GM21515 (cell line): ENCODE results near the gene TMEM255A.

Experiments used
- ATAC-seq: cut with Tn5 transposase; IDR thresholded peaks from one replicate; pipeline ENCODE4 v1.9.1; 2021; ENCODE audit not compliant: unreplicated experiment

The TMEM255A gene

DNA sequence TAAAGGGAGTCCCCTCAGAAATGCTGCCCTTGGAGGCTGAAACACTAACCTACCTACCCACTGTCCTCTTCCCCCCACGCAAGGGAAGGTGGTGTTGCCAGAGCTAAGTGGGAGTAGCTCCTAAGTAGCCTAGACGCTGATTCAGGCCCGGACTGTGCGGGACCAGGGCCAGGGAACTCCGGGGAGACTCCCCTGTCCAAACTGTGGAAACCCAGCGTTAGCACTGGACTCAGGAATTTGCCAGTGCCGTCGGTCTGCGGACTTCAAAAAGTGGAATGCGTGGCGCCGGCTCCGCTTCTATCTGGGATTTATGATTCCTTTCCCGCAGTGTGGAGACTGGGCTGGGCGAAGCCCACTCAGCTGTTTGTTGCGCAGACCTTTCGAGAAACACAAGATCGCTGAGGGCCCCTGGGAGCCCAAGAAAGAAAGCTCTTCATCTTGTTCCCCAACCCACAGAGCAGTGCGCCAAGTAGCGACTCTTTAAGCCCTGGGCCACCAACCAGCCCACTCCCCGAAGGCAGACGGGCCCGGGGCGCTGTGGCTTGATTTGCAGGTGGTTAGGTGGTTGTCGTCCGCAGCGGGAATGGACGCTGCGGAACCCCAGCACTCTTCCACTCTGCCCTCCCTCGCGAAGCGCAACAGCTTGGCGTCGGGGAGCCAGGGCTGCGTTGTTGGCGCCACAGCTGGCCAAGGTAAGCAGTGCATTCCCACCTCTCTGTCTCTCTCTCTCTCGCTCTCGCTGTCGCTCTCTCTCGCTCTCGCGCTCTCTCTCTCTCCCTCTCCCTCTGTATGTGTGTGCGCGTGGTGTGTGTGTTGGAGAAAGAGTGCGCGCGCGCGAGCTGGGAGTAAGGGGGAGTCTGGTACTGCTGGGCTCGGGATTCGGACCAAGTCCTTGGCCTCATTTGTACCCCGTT, 2.0 kb downstream of the TMEM255A start:
- peak; percentile 97 for ATAC-seq

DNA sequence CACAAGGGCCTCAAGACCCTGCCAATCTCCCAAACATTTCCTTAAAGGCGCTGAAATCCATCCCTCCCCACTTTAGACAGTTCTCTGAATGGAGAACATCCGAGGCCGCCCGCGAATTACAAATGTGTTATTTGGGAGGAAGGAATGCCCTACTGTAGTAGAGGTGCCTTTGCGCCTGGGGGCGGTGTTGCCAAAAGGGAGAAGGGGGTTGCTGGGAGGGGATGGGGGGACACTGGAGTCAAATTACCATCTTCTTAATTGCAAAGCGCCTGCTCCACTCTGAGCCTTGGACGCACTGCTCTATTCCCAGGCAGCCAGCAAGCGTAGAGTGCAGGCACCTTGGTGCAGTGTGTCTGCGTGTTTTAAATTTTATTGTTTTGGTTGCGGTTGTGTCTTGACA, 2.7 kb downstream of the TMEM255A start:
- no peak for ATAC-seq

DNA sequence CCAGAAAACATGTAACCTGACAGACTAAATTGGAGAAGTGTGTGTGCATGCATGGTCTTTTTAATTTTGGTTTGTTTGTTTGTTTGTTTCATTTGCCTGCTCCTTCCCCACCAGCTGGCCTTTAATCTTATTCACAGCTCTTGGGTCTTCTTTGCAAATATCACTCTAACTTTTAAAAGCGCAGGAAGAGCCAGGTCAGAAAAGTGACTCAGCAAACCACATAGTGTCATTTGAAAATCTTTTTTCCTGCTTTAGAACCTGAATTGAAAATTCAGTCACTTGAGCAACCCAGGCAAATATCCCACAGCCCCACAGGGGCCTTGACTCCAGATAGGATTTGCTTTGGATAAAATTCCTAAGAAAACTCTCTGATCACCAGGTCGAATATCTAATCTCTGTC, 4.6 kb downstream of the TMEM255A start:
- no peak for ATAC-seq

DNA sequence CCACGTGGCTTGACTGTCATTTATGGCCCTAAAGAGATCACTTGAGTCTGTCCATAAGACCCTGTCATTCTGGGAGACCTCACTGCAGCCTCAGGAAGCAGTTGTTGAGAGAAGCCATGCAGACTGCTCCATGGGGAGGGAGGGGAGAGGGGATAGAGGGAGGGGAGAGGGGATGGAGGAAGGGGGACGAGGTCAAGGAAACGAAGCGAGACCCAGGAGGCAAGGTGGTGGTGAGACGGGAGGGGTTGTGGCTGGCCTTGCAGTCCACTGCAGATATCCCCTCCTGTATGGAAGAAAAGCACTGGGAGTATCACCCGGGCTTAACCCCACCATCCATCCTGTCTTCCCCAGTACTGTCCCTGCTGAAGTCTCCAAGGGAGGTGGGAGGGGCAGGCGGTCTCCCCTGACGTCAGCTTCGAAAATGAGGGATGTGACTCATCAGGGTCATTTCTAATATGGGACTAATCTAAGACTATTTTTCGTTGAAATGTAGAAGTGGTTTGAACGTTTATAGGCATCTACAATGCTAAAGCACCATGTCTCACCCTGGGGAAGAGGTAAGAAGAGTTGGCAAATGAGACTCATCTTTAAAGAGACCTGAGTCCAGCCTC, 5.6 kb downstream of the TMEM255A start:
- ATAC-seq, result no peak

DNA sequence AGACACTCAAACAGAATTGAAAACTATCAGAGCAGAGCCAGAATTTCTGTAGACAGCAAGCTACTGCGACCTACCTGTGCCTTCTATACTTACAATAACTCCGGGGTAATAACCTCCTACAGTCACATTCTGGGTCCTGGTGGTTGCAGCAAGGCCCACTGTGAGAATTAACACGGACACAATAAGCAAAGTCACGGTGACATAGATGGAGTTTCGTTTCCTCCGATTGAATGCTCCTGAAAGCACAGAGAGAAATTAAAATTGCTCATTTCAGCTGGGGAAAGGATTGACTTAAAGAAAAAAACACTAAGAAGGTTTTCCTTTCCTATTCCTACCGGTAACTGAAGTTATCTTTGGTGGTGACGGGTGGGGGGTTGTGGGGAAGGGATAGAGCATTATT, 7.0 kb downstream of the TMEM255A start:
- no peak for ATAC-seq

DNA sequence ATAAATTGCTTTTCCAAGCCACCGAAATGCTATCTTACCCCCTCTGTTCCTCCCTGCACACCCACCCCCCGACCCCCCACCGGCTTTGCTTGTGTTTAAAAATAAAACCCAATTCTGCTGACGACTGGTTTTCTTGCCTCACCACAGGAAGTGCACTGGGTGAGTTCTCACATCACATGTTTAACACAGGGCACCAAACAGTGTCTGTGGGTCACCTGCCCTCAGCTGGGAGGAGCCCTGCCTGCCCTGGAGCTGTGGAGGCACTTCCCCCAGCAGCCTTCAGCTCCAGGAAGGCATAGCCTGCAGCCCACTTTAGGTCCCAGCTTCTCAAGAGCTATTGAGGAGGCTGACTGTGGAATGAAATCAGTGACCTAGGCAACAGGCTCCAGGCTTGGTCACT, 8.8 kb downstream of the TMEM255A start:
- ATAC-seq, result peak; percentile 92

DNA sequence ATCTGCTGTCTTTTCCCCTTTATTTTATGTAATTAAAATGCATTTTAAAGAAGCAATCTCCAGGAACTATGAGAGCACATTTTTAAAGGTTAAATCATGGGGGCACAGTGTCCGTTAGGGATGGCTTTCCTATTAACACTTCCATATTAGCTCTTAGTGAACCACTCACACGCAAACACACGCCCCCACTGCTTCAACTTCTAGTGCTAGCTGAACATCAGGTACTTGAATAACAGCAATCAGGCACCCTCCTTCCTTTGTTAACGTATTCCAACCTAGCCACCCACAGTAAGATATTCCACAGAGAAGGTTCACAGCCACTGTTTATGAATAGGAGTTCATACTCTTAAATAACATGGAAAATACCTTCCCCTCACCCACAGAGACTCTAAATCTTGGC, 9.3 kb downstream of the TMEM255A start:
- ATAC-seq, result peak; percentile 21

DNA sequence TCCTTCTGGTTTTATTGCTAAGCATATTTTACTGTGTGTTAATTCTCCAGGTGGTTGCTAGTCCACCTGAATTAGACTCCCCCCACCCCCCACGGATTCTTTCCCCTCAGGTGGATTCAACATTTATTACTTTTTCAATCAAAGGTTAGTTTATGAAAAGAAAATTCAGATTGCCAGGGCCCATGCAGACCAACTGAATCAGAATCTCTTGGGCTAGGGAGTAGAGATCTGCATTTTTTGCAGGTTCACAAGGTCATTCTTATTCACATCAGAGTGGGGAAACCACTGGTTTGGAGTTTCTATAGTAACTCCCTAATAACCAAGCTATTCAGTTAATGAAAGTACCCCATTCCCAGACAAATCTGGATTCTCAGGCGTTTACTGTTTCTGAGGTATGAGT, 9.8 kb downstream of the TMEM255A start:
- no peak for ATAC-seq

DNA sequence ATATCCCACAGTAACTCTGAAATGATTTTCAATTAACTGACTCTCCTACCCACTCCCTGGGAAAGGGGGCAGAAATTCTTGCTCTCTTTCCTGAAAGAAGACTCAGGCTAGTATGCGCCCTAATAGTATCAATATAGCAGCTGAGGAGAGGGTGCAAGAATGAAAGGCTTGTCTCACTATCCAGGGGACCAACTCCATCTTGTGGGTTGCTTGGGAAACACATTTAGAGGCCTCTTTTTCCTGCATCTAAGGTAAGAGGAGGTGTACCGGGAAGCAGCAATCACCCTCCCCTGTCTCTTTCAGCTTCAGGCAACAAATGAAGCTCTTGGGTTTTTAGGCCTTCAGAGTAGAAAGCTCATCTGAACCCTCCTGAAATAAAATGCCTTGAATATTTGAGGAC, 11.3 kb downstream of the TMEM255A start:
- ATAC-seq, result no peak

DNA sequence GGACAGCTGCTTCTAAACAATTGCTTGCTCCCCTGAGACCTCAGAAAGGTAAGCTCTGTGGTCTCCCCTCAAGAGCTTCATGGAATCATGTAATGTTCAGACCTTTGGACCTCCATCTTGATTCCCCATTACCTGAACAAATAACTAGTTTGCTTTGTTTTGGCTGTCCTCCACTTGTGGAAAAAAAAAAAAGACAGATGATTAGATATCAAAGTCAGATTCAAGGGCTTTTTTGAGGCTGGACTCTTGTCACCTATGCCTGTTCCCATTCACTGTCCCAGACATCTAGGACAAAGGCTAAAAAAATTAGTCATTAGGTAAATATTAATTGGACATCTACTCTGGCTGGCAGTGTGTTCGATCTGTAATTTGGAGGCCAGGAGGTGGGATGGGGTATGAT, 13.3 kb downstream of the TMEM255A start:
- no peak for ATAC-seq

DNA sequence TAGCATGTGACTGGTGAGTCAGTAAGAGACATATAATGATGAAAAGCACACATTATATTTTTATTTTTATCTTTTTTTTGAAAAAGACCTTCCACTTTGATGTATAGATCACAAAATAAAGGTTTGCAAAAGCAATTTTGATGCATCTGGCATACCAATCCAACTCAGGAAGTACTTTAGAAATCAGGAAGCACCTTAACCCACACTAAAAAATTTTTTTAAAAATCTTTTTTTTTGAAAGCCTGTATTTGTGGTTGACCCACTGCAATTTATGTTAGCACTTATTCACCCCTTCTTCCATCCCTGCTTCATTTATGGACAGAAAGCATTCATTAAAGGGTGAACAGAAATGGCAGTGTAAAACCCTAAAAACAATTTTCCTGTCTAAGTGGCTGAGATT, 16.6 kb downstream of the TMEM255A start:
- ATAC-seq, result no peak

DNA sequence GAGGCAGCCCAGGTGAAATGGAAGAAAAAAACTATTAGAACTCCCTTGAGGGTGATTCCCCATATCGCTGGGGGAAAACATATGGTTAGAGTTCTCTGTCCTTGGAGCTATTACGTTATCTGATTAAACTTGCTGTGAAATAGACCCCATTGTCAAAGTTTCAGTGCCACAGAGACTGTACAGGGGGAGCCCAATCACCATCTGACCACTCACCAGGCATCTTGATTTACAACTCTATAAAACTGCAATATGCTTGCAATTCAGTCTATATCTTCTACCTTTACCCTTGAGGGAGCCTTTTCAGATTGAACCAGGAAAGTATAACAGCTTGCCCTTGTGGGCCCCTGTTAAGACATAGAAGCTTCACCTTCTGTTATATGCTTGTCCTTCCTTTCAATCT, 18.2 kb downstream of the TMEM255A start:
- no peak for ATAC-seq

DNA sequence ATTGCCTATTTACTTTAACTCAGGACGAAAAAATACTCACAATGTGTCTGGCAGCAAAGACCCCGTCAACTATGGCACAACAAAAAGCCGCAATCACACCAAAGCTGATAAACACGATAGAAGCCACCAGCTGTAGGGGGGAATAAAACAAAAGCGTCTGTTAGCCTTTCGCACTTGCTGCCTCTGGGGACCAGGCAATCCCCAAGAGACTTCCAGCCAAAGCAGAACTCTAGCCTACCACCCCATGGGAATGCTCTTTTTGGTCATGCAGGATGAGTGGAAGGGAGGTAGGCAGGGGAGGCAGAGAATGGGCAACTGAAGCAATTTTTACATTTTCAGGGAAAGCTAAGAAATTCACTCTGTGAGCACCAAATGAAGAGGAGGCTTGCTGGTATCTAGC, 20.1 kb downstream of the TMEM255A start:
- ATAC-seq, result no peak

DNA sequence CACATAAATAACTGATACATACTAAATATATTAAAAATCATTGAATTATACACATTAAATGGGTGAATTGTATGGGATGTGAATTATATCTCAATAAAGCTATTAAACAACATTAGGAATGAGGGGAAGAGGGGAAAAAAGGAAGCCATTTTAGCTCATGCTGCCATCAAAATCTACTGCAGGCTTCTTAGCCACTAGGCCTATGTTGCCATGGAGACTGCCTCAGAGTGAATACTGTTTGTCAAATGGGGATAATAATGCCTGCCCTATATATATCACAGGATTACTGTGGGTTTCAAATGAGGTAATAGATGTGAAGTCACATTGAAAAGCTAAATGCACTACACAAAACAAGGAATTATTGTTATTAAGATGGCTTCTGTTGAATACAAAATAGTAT, 21.2 kb downstream of the TMEM255A start:
- ATAC-seq, result no peak

DNA sequence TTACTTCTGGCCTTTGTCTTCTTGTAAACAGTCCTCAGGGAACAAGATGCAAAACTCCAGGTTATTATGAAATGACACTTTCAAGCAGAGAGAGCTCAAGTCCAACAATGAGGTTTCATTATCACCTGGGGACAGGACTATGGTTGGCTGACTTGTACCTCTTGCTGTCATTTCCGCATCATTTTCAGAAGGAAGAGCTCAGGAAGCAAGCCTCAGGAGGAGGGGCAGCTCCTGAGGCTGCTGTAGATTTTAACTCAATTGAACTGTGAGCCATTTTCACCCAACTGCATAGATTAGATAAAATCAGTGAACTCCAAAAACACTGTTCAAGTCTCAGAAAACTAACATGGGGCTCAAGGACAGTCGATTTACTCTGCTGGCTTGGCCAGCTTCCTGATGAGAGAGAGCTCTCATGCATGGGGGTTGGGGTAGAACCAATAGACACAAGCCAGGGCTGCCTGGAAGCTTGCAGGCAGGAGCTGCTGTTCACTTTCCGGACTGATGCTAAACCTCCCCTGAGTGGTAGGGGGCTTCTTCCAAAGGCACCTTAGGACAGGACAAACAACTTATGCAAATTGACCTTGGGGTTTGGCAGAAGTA, 23.6 kb downstream of the TMEM255A start:
- peak; percentile 63 for ATAC-seq

DNA sequence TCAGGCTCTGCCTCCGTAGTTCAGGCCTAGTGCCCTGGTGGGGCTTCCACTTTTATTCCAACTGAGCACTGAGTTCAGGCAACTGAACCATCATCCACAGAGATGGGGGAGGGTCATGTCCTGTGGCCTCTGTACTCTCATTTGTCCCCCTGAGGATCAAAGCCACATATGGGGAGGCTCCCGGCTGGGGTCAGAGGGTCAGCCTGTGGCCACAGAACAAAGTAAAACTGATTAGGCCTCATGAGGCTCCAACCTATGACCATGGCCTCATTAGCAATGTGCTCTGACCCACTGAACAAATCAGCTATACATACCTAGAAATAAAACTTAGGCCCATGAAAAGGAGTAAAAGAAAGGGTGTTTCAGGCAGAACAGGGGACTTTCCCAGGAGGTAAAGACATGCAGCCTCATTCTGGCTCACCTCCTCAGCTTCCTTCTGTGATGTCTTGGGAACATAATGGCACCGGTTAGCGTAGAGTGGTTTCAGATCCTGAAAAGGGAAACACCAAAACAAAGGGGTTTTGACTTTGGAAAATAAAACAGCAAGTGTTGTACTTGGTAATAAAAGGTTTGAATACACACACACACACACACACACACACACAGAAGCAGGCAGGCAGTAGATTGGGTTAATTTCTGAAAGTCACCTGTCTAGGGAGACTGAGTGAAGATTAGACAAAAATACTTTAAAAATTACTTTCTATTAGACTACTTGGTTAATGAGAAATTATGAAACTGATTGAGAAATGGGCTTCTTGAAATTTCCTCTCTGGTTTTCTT, 24.3 kb downstream of the TMEM255A start:
- ATAC-seq, result peak; percentile 48

DNA sequence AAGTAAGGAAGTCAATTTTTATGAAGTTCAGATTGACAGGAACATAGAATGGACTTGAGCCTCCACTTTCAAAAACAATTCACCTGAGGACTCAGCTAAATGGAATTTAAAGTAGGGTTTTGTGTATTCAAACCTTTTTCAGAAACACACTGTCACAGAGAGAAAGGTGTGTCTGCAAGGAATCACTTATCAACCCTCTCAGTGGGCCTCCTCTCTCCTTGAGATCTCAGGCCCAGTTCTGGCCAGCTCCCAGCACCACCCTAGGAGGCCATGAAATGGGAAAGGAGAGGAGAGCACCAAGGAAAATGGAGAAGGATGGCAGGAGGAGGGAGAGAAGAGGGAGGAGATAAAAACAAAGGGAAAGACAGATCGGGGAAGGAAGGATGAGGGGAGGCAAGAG, 28.6 kb downstream of the TMEM255A start:
- ATAC-seq, result no peak

DNA sequence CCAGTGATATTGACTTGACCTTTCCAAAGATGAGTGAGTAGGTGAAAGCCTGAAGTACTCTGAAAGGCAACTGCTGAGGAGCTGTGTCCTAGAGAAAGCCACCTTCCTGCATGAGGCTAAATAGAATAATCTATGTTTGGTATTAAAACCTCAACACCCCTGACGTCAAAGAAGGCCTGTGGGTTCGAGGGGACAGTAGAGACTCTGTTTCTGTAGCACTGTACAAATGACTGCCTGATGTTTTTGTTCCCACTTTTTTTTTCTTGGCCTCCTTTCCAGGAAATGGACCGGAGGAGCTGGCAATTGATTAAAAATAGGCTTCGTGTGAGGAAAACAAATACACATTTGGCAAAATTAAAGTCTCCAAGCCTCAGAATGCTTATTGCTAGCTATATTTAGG, 29.5 kb downstream of the TMEM255A start:
- ATAC-seq, result no peak

DNA sequence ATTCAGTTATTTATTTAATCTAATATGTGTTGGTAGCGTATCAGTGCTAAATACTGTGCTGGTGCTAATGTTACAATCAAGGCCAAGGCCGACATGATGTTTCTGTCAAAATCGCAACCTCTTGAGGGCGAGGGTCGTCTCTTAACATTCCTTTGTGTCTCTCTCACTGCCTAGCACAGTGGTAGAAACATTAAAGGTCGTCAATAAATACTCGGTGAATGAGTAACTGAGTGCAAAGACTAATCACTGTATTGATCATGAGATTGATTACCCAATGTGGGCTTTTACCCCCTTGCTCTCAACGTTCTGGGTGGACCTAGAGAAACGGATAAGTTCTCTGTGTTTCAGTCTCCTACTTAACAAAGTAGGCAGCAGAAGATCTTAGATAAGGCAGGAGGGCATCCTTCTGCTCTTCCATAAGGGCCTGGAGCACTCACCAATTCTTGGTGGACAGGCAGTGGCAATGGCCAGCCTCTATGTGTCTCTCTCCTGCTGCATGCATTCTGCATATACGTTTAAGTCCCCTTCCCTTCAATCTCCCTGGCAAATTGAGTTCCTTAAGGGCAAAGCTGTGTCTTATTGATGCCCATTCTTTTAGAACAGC, 30.1 kb downstream of the TMEM255A start:
- no peak for ATAC-seq

DNA sequence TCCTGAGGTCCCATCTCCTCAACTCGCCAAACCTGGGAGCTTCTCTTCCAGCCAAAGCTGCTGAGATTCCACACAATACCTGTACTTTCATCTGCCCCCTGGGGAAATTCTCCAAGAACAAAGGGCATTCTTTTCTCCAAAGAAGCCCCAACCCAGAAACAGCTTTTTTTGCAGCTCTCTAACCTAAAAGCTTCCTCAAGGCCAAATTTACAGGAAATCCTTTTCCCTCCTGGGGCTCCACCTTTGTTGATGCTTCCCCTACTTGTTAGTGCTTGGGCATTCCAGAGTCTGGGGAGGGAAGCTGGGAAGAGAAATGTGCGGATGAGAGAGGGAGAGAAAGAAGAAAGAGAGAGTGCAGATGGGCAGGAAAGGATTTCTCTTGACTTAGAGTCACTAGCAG, 36.3 kb downstream of the TMEM255A start:
- no peak for ATAC-seq

DNA sequence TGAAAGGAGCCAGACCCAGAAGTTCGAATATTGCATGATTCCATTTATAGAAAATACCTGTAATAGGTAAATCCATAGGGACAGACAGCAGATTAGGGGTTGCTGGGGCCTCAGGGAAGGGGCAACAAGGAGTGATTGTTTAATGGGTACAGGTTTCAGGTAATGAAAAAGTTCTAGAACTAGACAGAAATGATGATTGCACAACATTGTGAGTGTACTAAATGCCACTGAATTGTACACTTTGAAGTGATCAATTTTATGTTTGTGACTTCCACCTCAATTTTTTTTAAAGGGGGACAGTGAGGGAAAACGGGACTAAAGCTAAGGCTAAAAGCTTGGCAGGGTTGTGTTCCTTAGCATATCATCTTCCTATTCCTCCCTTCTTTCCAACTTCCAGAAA, 37.1 kb downstream of the TMEM255A start:
- ATAC-seq, result no peak
